ENCODE data around the gene TVP23B.

TVP23B gene

DNA sequence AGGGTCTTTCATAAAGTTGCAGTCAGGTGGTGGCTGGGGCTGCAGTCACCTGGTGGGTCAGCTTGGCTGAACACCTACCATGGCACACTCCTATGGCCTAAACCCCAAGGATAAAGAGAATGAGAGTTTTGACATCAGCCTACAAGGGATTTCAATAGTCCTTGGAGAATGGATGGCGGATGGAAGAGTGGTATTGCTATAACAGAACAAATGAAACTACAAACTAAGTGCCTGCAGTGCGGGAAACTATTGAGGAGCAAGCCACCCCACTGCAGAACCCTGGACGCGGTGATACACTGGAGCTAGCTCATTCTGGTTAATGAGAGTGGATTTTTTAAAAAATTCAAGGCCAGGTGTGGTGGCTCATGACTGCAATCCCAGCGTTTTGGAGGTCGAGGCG is 74.0 kb downstream of the TVP23B start:
- Mint-ChIP-seq H3K27ac (no peak overlapping the region), H3K4me1 (peaks cover 33% of the 10 kb centered on the region), H3K27me3 (no peaks in the 10 kb centered on the region), H3K9me3 (no peaks in the 10 kb centered on the region), H3K36me3 (no peaks in the 10 kb centered on the region), H3K4me3 (peak overlapping the region; percentile 85)

DNA sequence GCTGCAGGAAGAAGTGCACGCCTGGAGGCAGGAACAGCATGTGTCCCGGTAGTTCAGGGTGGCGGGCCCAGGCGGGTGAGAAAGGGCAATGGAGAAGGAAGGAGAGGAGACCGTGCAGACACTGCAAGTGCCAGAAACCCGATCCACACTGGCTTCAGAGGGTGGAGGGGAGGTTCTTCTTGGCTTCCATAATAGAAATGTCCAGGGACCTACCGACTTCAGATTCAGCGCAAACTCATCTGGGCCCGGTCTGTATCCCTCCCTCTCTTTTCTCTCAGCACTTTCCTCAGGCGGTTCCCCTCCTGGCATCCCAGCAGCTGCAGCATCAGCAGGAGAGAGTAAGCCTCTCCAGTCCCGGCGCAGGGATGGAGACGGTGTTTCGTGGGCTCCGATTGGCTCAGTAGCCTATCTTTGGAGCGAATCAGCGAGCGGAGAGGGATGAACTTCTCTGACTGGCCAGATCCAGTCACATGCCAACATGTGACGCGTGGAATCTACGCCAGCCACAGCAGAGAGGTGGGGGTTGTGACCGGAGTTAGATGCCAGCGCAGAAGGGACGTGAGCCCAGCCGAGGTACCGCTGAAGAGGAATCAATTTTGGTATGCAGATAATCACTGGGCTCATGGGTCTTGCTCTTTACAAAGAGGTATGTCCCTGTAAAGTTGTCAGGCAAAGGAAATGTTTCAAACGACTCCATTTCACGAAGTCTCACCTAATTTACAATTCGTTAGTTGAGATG is 75.0 kb downstream of the TVP23B start:
- no peaks in the 10 kb centered on the region for H3K9me3 Mint-ChIP-seq
- peak overlapping the region; percentile 85 for H3K4me3 Mint-ChIP-seq
- peaks cover 44% of the 10 kb centered on the region for H3K4me1 Mint-ChIP-seq
- no peaks in the 10 kb centered on the region for H3K27me3 Mint-ChIP-seq
- no peaks in the 10 kb centered on the region for H3K36me3 Mint-ChIP-seq
- H3K27ac Mint-ChIP-seq, result peak overlapping the region; percentile 48
